ENCODE measurements around the gene SETMAR.

DNA sequence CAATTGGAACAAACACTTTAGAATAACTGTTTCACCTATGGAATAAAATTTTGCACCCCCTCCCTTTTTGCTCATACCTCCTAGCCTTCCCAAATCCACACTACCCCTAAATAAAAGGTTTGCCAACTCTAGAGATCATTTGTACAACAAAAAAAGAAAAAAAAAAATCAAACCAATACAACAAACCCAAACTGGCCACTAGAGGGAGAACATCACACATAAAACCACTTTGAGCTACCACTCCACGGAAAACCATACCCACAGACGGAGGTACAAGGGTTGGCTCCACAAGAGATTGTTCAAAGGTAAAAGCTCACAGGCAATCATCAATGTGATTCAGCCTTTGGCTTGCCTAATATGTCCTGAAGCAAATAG lies 47.6 kb downstream of the SETMAR start:
- TF ChIP-seq, protein P1, sequence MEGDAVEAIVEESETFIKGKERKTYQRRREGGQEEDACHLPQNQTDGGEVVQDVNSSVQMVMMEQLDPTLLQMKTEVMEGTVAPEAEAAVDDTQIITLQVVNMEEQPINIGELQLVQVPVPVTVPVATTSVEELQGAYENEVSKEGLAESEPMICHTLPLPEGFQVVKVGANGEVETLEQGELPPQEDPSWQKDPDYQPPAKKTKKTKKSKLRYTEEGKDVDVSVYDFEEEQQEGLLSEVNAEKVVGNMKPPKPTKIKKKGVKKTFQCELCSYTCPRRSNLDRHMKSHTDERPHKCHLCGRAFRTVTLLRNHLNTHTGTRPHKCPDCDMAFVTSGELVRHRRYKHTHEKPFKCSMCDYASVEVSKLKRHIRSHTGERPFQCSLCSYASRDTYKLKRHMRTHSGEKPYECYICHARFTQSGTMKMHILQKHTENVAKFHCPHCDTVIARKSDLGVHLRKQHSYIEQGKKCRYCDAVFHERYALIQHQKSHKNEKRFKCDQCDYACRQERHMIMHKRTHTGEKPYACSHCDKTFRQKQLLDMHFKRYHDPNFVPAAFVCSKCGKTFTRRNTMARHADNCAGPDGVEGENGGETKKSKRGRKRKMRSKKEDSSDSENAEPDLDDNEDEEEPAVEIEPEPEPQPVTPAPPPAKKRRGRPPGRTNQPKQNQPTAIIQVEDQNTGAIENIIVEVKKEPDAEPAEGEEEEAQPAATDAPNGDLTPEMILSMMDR (IDR thresholded peaks at IDR 0.05; ENCODE audit: borderline replicate concordance, extremely low read depth, low read length, poor library complexity, severe bottlenecking): peak; percentile 82
- no peak for TF ChIP-seq EZH2 (IDR thresholded peaks at IDR 0.05; ENCODE audit: borderline replicate concordance, low read depth, low read length, severe bottlenecking)

Measured in DND-41 (cell line).